OCI-LY1 (cell line): ENCODE results near the gene FAM53B.

Source experiments
- CTCF ChIP-seq: fragments of 200-600 bp; sonication (generic), shearing (Covaris generic); IDR thresholded peaks from 2 replicates; pipeline ENCODE4 v1.5.1; 2017; ENCODE audit warnings: mild to moderate bottlenecking, antibody characterized with exemption, low read length, moderate library complexity, mixed read lengths
- EZH2 ChIP-seq: fragments of 200-600 bp; sonication (generic), shearing (Covaris generic); IDR thresholded peaks from 2 replicates; pipeline ENCODE4 v1.8.0; 2017; ENCODE audit warnings: borderline replicate concordance, mixed run types, mild to moderate bottlenecking, antibody characterized with exemption, low read length, moderate library complexity, mixed read lengths

- TF ChIP-seq CTCF = no peak
- TF ChIP-seq EZH2 = no peak
Observed at GRCh38 chr10:124598196-124598595, 146.0 kb downstream of the FAM53B start.
